ENCODE data around the gene DLG2. TPM values are rescaled to one million over a fixed set of nuclear protein-coding genes. Genes with fewer than 3 reads are reported as not detected.

The DLG2 gene
- total and polyA plus RNA-seq, 2 donors (not counting 3 experiments of a cell fraction or from before 2014, with no cell fraction given) = 0.15 to 1.1 TPM

- no peak overlapping the region for H2AFZ ChIP-seq (ENCODE audit: low read depth, low read length)
- H3K4me3 ChIP-seq (replicated peaks in 1 of 3; ENCODE audit: insufficient read depth in 1 of 3, low read depth in 1 of 3, low read length in 3 of 3) = no peak overlapping the region
- H3K36me3 ChIP-seq (ENCODE audit: control insufficient read depth in 2 of 2, extremely low read depth in 1 of 2, insufficient read depth in 2 of 2, low read length in 2 of 2) = no peaks in the 10 kb centered on the region
- no peaks in the 10 kb centered on the region for H4K20me1 ChIP-seq (replicated peaks; ENCODE audit: control insufficient read depth, extremely low read depth, insufficient read depth, low read length)
- TF ChIP-seq EZH2 (IDR thresholded peaks at IDR 0.05; ENCODE audit: borderline replicate concordance, low read depth, low read length, severe bottlenecking) (no peak), POLR2A (IDR thresholded peaks at IDR 0.05; ENCODE audit: low read depth, low read length) (no peak), MAX (IDR thresholded peaks at IDR 0.05; ENCODE audit: insufficient read depth, insufficient read length) (no peak), MYC (IDR thresholded peaks at IDR 0.05; ENCODE audit: low read depth, low read length) (no peak), GATA2 (IDR thresholded peaks at IDR 0.05; ENCODE audit: insufficient read depth, insufficient read length, low read depth, low read length) (no peak), POLR2AphosphoS5 (IDR thresholded peaks at IDR 0.05; ENCODE audit: insufficient read depth, low read depth, low read length) (no peak), FOS (IDR thresholded peaks at IDR 0.05; ENCODE audit: borderline replicate concordance, insufficient read depth, low read length) (no peak), JUN (IDR thresholded peaks at IDR 0.05; ENCODE audit: borderline replicate concordance, insufficient read depth, insufficient read length, low read depth) (no peak)
- TF ChIP-seq, protein P1, sequence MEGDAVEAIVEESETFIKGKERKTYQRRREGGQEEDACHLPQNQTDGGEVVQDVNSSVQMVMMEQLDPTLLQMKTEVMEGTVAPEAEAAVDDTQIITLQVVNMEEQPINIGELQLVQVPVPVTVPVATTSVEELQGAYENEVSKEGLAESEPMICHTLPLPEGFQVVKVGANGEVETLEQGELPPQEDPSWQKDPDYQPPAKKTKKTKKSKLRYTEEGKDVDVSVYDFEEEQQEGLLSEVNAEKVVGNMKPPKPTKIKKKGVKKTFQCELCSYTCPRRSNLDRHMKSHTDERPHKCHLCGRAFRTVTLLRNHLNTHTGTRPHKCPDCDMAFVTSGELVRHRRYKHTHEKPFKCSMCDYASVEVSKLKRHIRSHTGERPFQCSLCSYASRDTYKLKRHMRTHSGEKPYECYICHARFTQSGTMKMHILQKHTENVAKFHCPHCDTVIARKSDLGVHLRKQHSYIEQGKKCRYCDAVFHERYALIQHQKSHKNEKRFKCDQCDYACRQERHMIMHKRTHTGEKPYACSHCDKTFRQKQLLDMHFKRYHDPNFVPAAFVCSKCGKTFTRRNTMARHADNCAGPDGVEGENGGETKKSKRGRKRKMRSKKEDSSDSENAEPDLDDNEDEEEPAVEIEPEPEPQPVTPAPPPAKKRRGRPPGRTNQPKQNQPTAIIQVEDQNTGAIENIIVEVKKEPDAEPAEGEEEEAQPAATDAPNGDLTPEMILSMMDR (IDR thresholded peaks at IDR 0.05; ENCODE audit: extremely low read depth in 1 of 2, insufficient read depth in 1 of 2, low read depth in 1 of 2, low read length in 2 of 2) = no peak
- H3K79me2 ChIP-seq (ENCODE audit: control insufficient read depth, insufficient read depth, low read length) = no peaks in the 10 kb centered on the region
- ChIA-PET CTCF (no interaction called here), POLR2A (no interaction called here)
- dilution Hi-C loops (cut with MboI; ENCODE audit: extremely low pct_ligation_motif_present, low sequenced_read_pairs) = no loop called here
- no TSS peak for BruUV-seq (replicated peaks)
- no peak overlapping the region for H3K27ac ChIP-seq (ENCODE audit: insufficient read depth, low read depth, low read length)
- no peaks in the 10 kb centered on the region for H3K4me1 ChIP-seq (ENCODE audit: control insufficient read depth, extremely low read depth, insufficient read depth, low read length)
- DNase-seq (ENCODE audit: low read depth, low spot score) (no peak), FAIRE-seq (no peak)
- intact Hi-C loops (cut with micrococcal nuclease) = no loop called here
- H3K9ac ChIP-seq (replicated peaks; ENCODE audit: extremely low read depth, insufficient read depth, low read length) = no peak overlapping the region
- H3K9me1 ChIP-seq (replicated peaks; ENCODE audit: control insufficient read depth, extremely low read depth, insufficient read depth, low read length) = no peaks in the 10 kb centered on the region
- no peaks in the 10 kb centered on the region for H3K9me3 ChIP-seq (replicated peaks; ENCODE audit: control insufficient read depth, insufficient read depth, low read length)
- H3K27me3 ChIP-seq (ENCODE audit: control insufficient read depth in 2 of 2, insufficient read depth in 2 of 2, low read length in 2 of 2) = no peaks in the 10 kb centered on the region
- no peak overlapping the region for H3K4me2 ChIP-seq (ENCODE audit: insufficient read depth, low read length)
Observed at GRCh38 chr11:83609191-83609590, 2018.0 kb downstream of the DLG2 start.
